Upper lobe of left lung (tissue), 4 donors: ENCODE measurements around the gene FHIT.

Experiments used
- CTCF ChIP-seq, 6 experiments: fragments of 450-650 bp in 4 of 6; fragments of 200-600 bp in 2 of 6; sonication (generic) in 2 of 6; IDR thresholded peaks; one replicate each; pipeline ENCODE4 v1.5.1; 2016 to 2019; ENCODE audit warnings: antibody characterized with exemption in 6 of 6
- EP300 ChIP-seq, 4 donors: sonication (generic); formaldehyde crosslinking; IDR thresholded peaks; one replicate each; pipeline ENCODE4 v1.5.1; 2017; ENCODE audit warnings: antibody characterized with exemption in 4 of 4, control low read depth in 2 of 4
- POLR2A ChIP-seq, 4 donors: fragments of 450-650 bp; IDR thresholded peaks; one replicate each; pipeline ENCODE4 v1.5.1; 2016 to 2017; ENCODE audit warnings: antibody characterized with exemption in 4 of 4, mild to moderate bottlenecking in 2 of 4

GRCh38 chr3:60633644-60634043, 617.6 kb downstream of the FHIT start:
- TF ChIP-seq CTCF (IDR thresholded peaks at IDR 0.05): no peak
- TF ChIP-seq POLR2A (IDR thresholded peaks at IDR 0.05): no peak
- no peak for TF ChIP-seq EP300 (IDR thresholded peaks at IDR 0.05)
